ENCODE results near the gene MUC4.

DNA sequence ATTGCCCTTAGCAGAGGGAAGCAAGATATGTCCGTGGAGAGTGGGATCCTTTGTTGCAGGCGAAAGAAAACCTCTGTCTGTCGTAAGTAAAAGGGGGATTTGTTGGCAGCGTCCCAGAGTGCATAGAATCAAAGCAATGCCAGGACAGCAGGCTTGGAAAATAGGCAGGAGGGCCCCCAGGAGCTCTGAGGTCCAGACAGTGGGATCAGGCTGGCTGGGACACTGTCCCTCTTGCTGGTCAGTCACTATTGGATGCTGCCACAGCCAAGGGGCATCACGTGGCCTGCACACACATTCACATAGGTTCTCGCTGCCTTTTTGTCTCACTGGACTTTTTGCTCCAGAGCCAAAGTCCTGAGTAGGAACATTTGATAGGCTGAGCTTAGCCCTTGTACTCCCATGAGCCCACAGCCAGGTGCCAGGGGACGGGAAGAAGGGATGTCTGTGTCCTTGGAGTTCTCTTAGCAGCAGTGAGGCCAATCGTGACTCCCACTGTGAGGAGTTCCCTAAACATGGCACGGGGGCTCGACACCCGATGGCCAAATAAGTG lies 80.3 kb downstream of the MUC4 start:
- TF ChIP-seq POLR2AphosphoS5 (IDR thresholded peaks at IDR 0.05; ENCODE audit: borderline replicate concordance, low read depth, low read length) (no peak), EZH2 (IDR thresholded peaks at IDR 0.05) (no peak)

Data from SK-N-MC (cell line).